IMR-90 (cell line): ENCODE results near the gene LYPD5. TPM values are rescaled to one million over a fixed set of nuclear protein-coding genes. Genes with fewer than 3 reads are reported as not detected.

Experiments used
- ATAC-seq: fragments of 200-7000 bp; cut with Tn5 transposase; 2 replicates; pipeline ENCODE4 v1.9.1; 2020; ENCODE audit warnings: low read depth, mild to moderate bottlenecking, moderate library complexity
- BruUV-seq: library from RNA; stranded (reverse); fragments of 400-500 nt; replicated peaks from 2 replicates; lab custom pipeline; 2021; lab: Mats Ljungman, UMichigan
- CTCF ChIA-PET: fragments of 300-600 bp; formaldehyde crosslinking; extraction: SDS; loops from one replicate; lab custom pipeline; 2021; ENCODE audit warnings: antibody characterized with exemption; lab: Yijun Ruan, JAX
- POLR2A ChIA-PET: fragments of 300-600 bp; sonication (Branson Sonifier 250); formaldehyde crosslinking; loops from one replicate; lab custom pipeline; 2022; ENCODE audit warnings: antibody characterized with exemption; ENCODE audit not compliant: unreplicated experiment; lab: Charles Lee
- DNase-seq: peaks from one replicate; pipeline ENCODE4 v3.0.0; 2013
- H2AFZ ChIP-seq: replicated peaks from 2 replicates; pipeline ENCODE3; 2013; ENCODE audit warnings: low read length, mild to moderate bottlenecking; ENCODE audit not compliant: poor library complexity
- H2AK5ac ChIP-seq: 2 replicates; pipeline ENCODE4 v1.6.1; 2013; ENCODE audit warnings: low read depth, low read length, inconsistent platforms
- H2AK9ac ChIP-seq: replicated peaks from 2 replicates; pipeline ENCODE3; 2013; ENCODE audit warnings: mild to moderate bottlenecking, low read depth, low read length, moderate library complexity; ENCODE audit not compliant: poor library complexity
- H2BK120ac ChIP-seq: 2 replicates; pipeline ENCODE4 v1.6.1; 2013; ENCODE audit warnings: low read depth, low read length, inconsistent platforms
- H2BK15ac ChIP-seq: 3 replicates; pipeline ENCODE4 v1.6.1; 2013; ENCODE audit warnings: low read depth, low read length, inconsistent platforms
- H2BK20ac ChIP-seq: 2 replicates; pipeline ENCODE4 v1.6.1; 2013; ENCODE audit warnings: low read depth, mild to moderate bottlenecking, inconsistent platforms, low read length, moderate library complexity
- H2BK5ac ChIP-seq: 2 replicates; pipeline ENCODE4 v1.6.1; 2013; ENCODE audit warnings: mild to moderate bottlenecking, low read depth, low read length, inconsistent platforms; ENCODE audit not compliant: poor library complexity, severe bottlenecking
- H3K14ac ChIP-seq: replicated peaks from 2 replicates; pipeline ENCODE4 v1.6.1; 2013; ENCODE audit warnings: low read depth, low read length, inconsistent platforms
- H3K18ac ChIP-seq: 2 replicates; pipeline ENCODE4 v1.6.1; 2013; ENCODE audit warnings: low read depth, low read length, control low read depth
- H3K23ac ChIP-seq: 2 replicates; pipeline ENCODE4 v1.6.1; 2013; ENCODE audit warnings: low read depth, low read length, inconsistent platforms
- H3K27ac ChIP-seq: 2 replicates; pipeline ENCODE4 v1.5.1; 2013; ENCODE audit warnings: mild to moderate bottlenecking, control low read depth, low read length; ENCODE audit not compliant: insufficient read depth
- H3K27me3 ChIP-seq: 2 replicates; pipeline ENCODE4 v1.6.1; 2013; ENCODE audit warnings: low read length; ENCODE audit not compliant: control insufficient read depth, insufficient read depth
- H3K36me3 ChIP-seq: 2 replicates; pipeline ENCODE4 v1.6.1; 2013; ENCODE audit warnings: low read length, mixed read lengths; ENCODE audit not compliant: control insufficient read depth, insufficient read depth
- H3K4ac ChIP-seq: 2 replicates; pipeline ENCODE4 v1.6.1; 2013; ENCODE audit warnings: low read depth, low read length, inconsistent platforms
- H3K4me1 ChIP-seq: 2 replicates; pipeline ENCODE4 v1.6.1; 2013; ENCODE audit warnings: low read length, mixed read lengths; ENCODE audit not compliant: control insufficient read depth, insufficient read depth
- H3K4me2 ChIP-seq: 2 replicates; pipeline ENCODE4 v1.6.1; 2013; ENCODE audit warnings: low read depth, mild to moderate bottlenecking, control low read depth, low read length, moderate library complexity
- H3K4me3 ChIP-seq: 2 replicates; pipeline ENCODE4 v1.5.1; 2013; ENCODE audit warnings: low read depth, mild to moderate bottlenecking, control low read depth, low read length, moderate library complexity; ENCODE audit not compliant: insufficient read depth
- H3K56ac ChIP-seq: 2 replicates; pipeline ENCODE4 v1.6.1; 2013; ENCODE audit warnings: low read length, inconsistent platforms; ENCODE audit not compliant: insufficient read depth; ENCODE audit errors: extremely low read depth
- H3K79me1 ChIP-seq, 2 experiments: 2 replicates each; pipeline ENCODE4 v1.6.1; 2013; ENCODE audit warnings: low read length in 2 of 2, inconsistent platforms in 1 of 2, low read depth in 1 of 2
- H3K9ac ChIP-seq: 2 replicates; pipeline ENCODE4 v1.6.1; 2013; ENCODE audit warnings: low read depth, low read length, control low read depth
- H3K9me1 ChIP-seq: 2 replicates; pipeline ENCODE4 v1.6.1; 2013; ENCODE audit warnings: low read length, inconsistent platforms; ENCODE audit not compliant: insufficient read depth
- H3K9me3 ChIP-seq: 2 replicates; pipeline ENCODE4 v1.6.1; 2013; ENCODE audit warnings: low read length; ENCODE audit not compliant: control insufficient read depth, insufficient read depth
- H4K20me1 ChIP-seq: 2 replicates; pipeline ENCODE4 v1.6.1; 2013; ENCODE audit warnings: low read length, inconsistent platforms; ENCODE audit not compliant: insufficient read depth
- H4K5ac ChIP-seq: 2 replicates; pipeline ENCODE4 v1.6.1; 2013; ENCODE audit warnings: mild to moderate bottlenecking, low read depth, low read length, control low read depth
- H4K8ac ChIP-seq, 2 experiments: 2 replicates each; pipeline ENCODE4 v1.6.1; 2013; ENCODE audit warnings: low read depth in 2 of 2, low read length in 2 of 2, control low read depth in 1 of 2, inconsistent platforms in 1 of 2
- H4K91ac ChIP-seq: 2 replicates; pipeline ENCODE4 v1.6.1; 2013; ENCODE audit warnings: low read depth, low read length, inconsistent platforms; ENCODE audit not compliant: insufficient read depth
- BHLHE40 ChIP-seq: fragments of 150-350 bp; IDR thresholded peaks from 2 replicates; pipeline ENCODE4 v1.6.1; 2016; ENCODE audit warnings: mild to moderate bottlenecking, low read depth, low read length
- MAFK ChIP-seq: IDR thresholded peaks from 2 replicates; pipeline ENCODE4 v1.6.1; 2012; ENCODE audit warnings: low read depth, low read length, improper control_type of control experiment
- MAZ ChIP-seq: IDR thresholded peaks from 2 replicates; pipeline ENCODE4 v1.6.1; 2012; ENCODE audit warnings: low read depth, mild to moderate bottlenecking, low read length, improper control_type of control experiment, moderate library complexity, borderline replicate concordance
- WGBS, 2 experiments: methylation state at CpG; one replicate each; pipeline versions ENCODE4 v1.1.5 to v1.1.7; 2013; ENCODE audit warnings: missing lambda C conversion rate in 2 of 2; ENCODE audit not compliant: insufficient read length in 1 of 2; ENCODE audit errors: extremely low coverage in 2 of 2; 5-methylcytosine and 5-hydroxymethylcytosine counted together
- dilution Hi-C: fragments of 300-500 bp; cut with HindIII; formaldehyde crosslinking; loops from one replicate; pipeline ENCODE4 v1.14.3; 2018; ENCODE audit warnings: low sequenced_read_pairs; ENCODE audit not compliant: unreplicated experiment
- in situ Hi-C: fragments of 300-500 bp; cut with MboI; formaldehyde crosslinking; loops from 3 replicates; pipeline ENCODE4 v1.14.3; 2019; ENCODE audit warnings: low sequenced_read_pairs, inconsistent platforms, mixed read lengths
- intact Hi-C: fragments of 100-400 bp; cut with micrococcal nuclease; formaldehyde crosslinking; loops from 2 replicates; pipeline ENCODE4 v1.10.0; 2022
- polyA plus RNA-seq, 3 experiments: library from polyadenylated mRNA; depleted of rRNA; stranded (reverse); fragments of >200 nt; gene quantifications; 2 replicates each; pipeline ENCODE4 v1.2.3, GENCODE V29; 2012; ENCODE audit warnings: low replicate concordance in 1 of 3
- total RNA-seq: library from RNA; depleted of rRNA; stranded (reverse); fragments of >200 nt; gene quantifications from 2 replicates; pipeline ENCODE4 v1.2.3, GENCODE V29; 2012

Gene LYPD5
- total and polyA plus RNA-seq, 2 of the 4 experiments (the other 2 are of a cell fraction): 0.31 to 0.36 TPM

- Histone ChIP-seq H3K9me3 (no peaks in the 10 kb centered on the region), H4K20me1 (no peaks in the 10 kb centered on the region), H3K18ac (no peak overlapping the region), H3K36me3 (no peaks in the 10 kb centered on the region), H2BK15ac (no peak overlapping the region), H3K4me2 (no peak overlapping the region), H3K23ac (no peak overlapping the region), H2BK5ac (no peak overlapping the region), H3K4ac (no peak overlapping the region), H2AK9ac (no peak overlapping the region), H3K4me3 (no peak overlapping the region), H2BK120ac (no peak overlapping the region), H3K56ac (no peak overlapping the region), H2BK20ac (no peak overlapping the region), H4K91ac (no peak overlapping the region), H4K8ac (no peak overlapping the region), H2AK5ac (0 out of 2 replicates have a peak overlapping the region, but pooled peaks have one; percentile 13), H3K9me1 (peaks cover 3% of the 10 kb centered on the region), H3K27me3 (peaks cover 11% of the 10 kb centered on the region), H3K9ac (no peak overlapping the region), H3K4me1 (peaks cover 7% of the 10 kb centered on the region), H3K14ac (no peak overlapping the region), H3K27ac (no peak overlapping the region), H2AFZ (no peak overlapping the region), H3K79me1 (no peaks in the 10 kb centered on the region), H4K5ac (no peak overlapping the region)
- TF ChIP-seq BHLHE40: no peak
- TF ChIP-seq MAFK: peak; percentile 90
- no peak for TF ChIP-seq MAZ
- in situ Hi-C loops (no loop called here), dilution Hi-C loops (no loop called here), intact Hi-C loops (no loop called here)
- ChIA-PET CTCF (interaction anchor here (0.9 kb wide), 1 partner anchor 11 kb away, joined by 3 read pairs; no protein-coding TSS in a partner anchor), POLR2A (no interaction called here)
- ATAC-seq: no peak
- 67% methylated on average over 3 of the region's 11 CpGs; no CpG with 5 or more reads in 1 of the 2 experiments for WGBS, 2 experiments
- no TSS peak for BruUV-seq
- DNase-seq: no peak
These were observed 26.0 kb downstream of the LYPD5 start for GRCh38 chr19:43776286-43776685.
